HG03095 (cell line): ENCODE measurements around the gene LUZP1.

Experiments
- ATAC-seq: cut with Tn5 transposase; IDR thresholded peaks from one replicate; pipeline ENCODE4 v1.9.1; 2021; ENCODE audit warnings: moderate library complexity; ENCODE audit not compliant: unreplicated experiment

Gene LUZP1

DNA sequence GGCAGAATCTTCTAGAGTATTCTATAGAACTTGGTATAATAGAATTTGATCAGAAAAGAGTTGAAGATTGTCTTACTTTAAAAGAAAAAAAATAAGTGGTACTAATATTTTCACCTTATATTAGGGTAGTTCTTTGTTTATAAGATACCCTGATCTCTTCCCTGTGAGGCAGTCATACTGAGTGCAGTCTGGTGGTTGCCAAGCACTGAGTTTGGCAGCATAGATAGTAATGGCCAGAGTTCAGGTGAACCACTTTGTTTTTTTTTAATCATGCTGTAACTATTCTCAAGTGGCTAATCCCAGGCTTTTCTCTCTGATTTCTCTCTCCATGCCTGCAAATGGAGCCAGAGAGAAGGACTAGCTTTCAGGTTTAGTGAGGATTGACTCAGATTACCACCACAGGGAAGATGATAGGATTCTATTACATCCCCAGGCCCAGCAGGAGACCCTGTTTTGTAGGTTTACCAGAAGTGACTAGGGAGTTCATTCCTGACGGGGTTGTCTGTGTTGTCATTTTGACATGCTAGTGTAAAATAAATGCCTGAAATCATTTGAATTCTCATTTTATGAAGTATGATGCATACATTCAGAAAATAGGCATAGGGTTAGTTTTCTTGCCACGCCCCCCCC, 132.7 kb downstream of the LUZP1 start:
- ATAC-seq = no peak
